ENCODE measurements around the gene ACAD11. TPM values are rescaled to one million over a fixed set of nuclear protein-coding genes. Genes with fewer than 3 reads are reported as not detected.

The ACAD11 gene
- total RNA-seq, 1 donor from 2014 or later: 26.5 TPM

DNA sequence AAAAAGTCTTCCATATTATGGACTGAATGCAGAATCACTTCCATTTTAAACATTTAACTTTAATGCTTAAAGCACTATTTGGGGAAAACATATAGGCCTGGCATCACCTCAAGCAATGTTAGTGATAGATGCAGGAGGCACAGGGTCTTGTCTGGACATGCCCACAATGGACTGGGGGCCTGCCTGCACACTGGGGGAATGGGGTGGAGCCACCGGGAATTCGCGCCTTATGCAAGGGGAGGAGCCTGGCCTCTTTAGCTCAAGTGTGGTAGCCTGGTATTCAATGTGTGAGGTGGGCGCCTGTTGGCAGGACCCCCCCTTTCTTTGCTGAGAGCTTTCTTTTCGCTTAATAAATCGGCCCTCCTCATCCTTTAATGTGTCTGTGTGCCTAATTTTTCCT, 32.7 kb downstream of the ACAD11 start:
- no peak for DNase-seq (ENCODE audit: extremely low spot score in 2 of 2)
- TF ChIP-seq POLR2AphosphoS5 (IDR thresholded peaks at IDR 0.05; ENCODE audit: insufficient read depth in 1 of 2, low read depth in 1 of 2): no peak
- TF ChIP-seq, protein P1, sequence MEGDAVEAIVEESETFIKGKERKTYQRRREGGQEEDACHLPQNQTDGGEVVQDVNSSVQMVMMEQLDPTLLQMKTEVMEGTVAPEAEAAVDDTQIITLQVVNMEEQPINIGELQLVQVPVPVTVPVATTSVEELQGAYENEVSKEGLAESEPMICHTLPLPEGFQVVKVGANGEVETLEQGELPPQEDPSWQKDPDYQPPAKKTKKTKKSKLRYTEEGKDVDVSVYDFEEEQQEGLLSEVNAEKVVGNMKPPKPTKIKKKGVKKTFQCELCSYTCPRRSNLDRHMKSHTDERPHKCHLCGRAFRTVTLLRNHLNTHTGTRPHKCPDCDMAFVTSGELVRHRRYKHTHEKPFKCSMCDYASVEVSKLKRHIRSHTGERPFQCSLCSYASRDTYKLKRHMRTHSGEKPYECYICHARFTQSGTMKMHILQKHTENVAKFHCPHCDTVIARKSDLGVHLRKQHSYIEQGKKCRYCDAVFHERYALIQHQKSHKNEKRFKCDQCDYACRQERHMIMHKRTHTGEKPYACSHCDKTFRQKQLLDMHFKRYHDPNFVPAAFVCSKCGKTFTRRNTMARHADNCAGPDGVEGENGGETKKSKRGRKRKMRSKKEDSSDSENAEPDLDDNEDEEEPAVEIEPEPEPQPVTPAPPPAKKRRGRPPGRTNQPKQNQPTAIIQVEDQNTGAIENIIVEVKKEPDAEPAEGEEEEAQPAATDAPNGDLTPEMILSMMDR (IDR thresholded peaks at IDR 0.05): no peak
- TF ChIP-seq POLR2A (IDR thresholded peaks at IDR 0.05): no peak
- intact Hi-C loops (cut with DNase I): no loop called here
- Histone ChIP-seq H3K36me3 (peaks cover 0 to 10% of the 10 kb centered on the region in 2 donors), H3K4me3 (no peak overlapping the region), H3K9me3 (no peaks in the 10 kb centered on the region), H3K27me3 (no peaks in the 10 kb centered on the region), H3K27ac (no peak overlapping the region), H3K4me1 (no peaks in the 10 kb centered on the region)

DNA sequence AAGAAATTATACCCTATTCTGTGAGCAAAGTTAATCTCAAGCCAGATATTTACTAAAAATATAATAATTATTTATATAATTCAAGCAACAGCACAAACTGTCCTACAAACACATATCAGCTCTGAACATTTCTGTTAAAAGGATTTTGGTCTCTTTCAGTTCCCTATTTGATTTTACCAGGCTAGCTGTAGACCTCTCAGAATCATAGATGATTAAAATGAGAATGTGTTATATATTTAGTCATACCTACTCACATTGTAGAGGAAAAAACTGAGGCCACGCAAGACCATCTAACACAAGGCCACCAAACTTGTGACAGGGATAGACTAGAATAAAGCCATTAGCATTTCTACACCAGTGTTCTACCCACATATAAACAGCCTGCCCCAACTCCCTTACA, 34.0 kb downstream of the ACAD11 start:
- intact Hi-C loops (cut with DNase I): no loop called here
- Histone ChIP-seq H3K4me3 (no peak overlapping the region), H3K4me1 (no peaks in the 10 kb centered on the region), H3K36me3 (peaks cover 0 to 17% of the 10 kb centered on the region in 2 donors), H3K9me3 (no peaks in the 10 kb centered on the region), H3K27me3 (no peaks in the 10 kb centered on the region), H3K27ac (no peak overlapping the region)
- no peak for DNase-seq (ENCODE audit: extremely low spot score in 2 of 2)
- TF ChIP-seq POLR2AphosphoS5 (IDR thresholded peaks at IDR 0.05; ENCODE audit: insufficient read depth in 1 of 2, low read depth in 1 of 2) (no peak), POLR2A (IDR thresholded peaks at IDR 0.05) (no peak)
- TF ChIP-seq, protein P1 (IDR thresholded peaks at IDR 0.05): no peak

DNA sequence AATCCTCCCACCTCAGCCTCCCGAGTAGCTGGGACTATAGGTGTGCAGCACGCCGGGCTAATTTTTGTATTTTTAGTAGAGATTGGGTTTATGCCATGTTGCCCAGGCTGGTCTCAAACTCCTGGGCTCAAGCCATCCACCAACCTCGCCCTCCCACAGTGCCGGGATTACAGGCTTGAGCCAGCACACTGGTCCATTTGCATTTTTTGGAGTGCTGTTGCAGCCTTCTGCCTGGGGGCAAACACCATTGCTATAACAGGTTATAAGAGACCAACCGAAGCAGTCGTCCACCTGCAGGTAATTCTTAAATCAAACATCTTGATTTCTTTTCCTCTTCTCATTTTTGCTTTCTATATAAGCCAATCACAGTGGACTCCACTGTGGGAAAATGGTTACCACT, 34.8 kb downstream of the ACAD11 start:
- intact Hi-C loops (cut with DNase I): no loop called here
- Histone ChIP-seq H3K27me3 (no peaks in the 10 kb centered on the region), H3K9me3 (no peaks in the 10 kb centered on the region), H3K36me3 (peaks cover 0 to 17% of the 10 kb centered on the region in 2 donors), H3K4me1 (no peaks in the 10 kb centered on the region), H3K27ac (no peak overlapping the region), H3K4me3 (no peak overlapping the region)
- TF ChIP-seq POLR2AphosphoS5 (IDR thresholded peaks at IDR 0.05; ENCODE audit: insufficient read depth in 1 of 2, low read depth in 1 of 2) (no peak), POLR2A (IDR thresholded peaks at IDR 0.05) (no peak)
- TF ChIP-seq, protein P1 (IDR thresholded peaks at IDR 0.05): no peak
- DNase-seq (ENCODE audit: extremely low spot score in 2 of 2): no peak

DNA sequence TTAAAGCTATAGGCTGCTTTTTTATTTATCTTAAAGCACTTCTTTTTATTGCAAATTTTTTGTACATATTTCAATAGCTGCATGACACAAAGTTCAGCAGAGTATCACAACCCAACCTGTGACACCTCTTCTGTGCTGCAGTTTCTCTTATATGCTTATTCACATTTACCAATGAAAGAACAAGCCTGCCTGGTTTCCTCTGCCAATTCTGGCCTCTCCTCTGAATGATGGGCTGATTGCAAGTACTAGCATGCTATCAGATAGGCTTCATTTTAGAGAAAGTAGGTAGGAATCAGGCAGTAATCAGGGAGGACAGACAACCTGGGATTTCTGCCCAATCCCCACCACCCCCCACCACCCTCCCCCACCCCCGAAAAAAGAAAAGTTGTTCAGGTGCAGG, 36.0 kb downstream of the ACAD11 start:
- DNase-seq (ENCODE audit: extremely low spot score in 2 of 2): no peak
- intact Hi-C loops (cut with DNase I): no loop called here
- H3K36me3 ChIP-seq: peaks cover 0 to 17% of the 10 kb centered on the region in 2 donors
- no peak overlapping the region for H3K27ac ChIP-seq
- TF ChIP-seq POLR2AphosphoS5 (IDR thresholded peaks at IDR 0.05; ENCODE audit: insufficient read depth in 1 of 2, low read depth in 1 of 2) (no peak), POLR2A (IDR thresholded peaks at IDR 0.05) (no peak)
- TF ChIP-seq, protein P1 (IDR thresholded peaks at IDR 0.05): no peak
- H3K9me3 ChIP-seq: no peaks in the 10 kb centered on the region
- no peaks in the 10 kb centered on the region for H3K27me3 ChIP-seq
- no peaks in the 10 kb centered on the region for H3K4me1 ChIP-seq
- H3K4me3 ChIP-seq: no peak overlapping the region

DNA sequence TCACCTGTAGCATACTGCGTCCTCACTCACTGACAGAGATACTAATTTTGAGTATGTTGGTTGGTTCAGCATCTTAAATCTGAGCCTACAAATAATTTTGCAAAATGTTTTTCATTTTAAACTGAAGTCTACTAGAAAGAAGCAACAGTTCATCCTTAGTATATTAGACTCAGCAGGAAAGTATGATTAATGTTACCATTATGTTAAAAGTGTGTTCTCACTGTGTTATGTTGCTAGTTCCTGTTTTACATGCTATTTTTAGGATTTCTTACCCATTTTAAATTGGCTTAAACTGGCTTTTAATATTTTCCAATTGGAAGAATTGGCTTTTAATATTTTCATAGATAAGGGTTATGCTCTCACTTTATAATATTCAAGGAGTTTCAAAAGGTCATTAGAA, 36.8 kb downstream of the ACAD11 start:
- H3K36me3 ChIP-seq: peaks cover 0 to 14% of the 10 kb centered on the region in 2 donors
- no peak overlapping the region for H3K4me3 ChIP-seq
- DNase-seq (ENCODE audit: extremely low spot score in 2 of 2): no peak
- no peaks in the 10 kb centered on the region for H3K9me3 ChIP-seq
- TF ChIP-seq POLR2A (IDR thresholded peaks at IDR 0.05): no peak
- TF ChIP-seq, protein P1 (IDR thresholded peaks at IDR 0.05): no peak
- no peak for TF ChIP-seq POLR2AphosphoS5 (IDR thresholded peaks at IDR 0.05; ENCODE audit: insufficient read depth in 1 of 2, low read depth in 1 of 2)
- intact Hi-C loops (cut with DNase I): no loop called here
- no peak overlapping the region for H3K27ac ChIP-seq
- H3K4me1 ChIP-seq: no peaks in the 10 kb centered on the region
- no peaks in the 10 kb centered on the region for H3K27me3 ChIP-seq
